Measurements from ENCODE around the gene SOCS1. TPM values are rescaled to one million over a fixed set of nuclear protein-coding genes. Genes with fewer than 3 reads are reported as not detected.
A peak's percentile ranks its signal among the peaks of the same experiment; 100 is the strongest.

The SOCS1 gene
- total and polyA plus RNA-seq, 3 donors from 2014 or later = 3.6 to 16.8 (median 10.7) TPM

GRCh38 chr16:11260596-11260966 lies 4.6 kb upstream of the SOCS1 start:
- Histone ChIP-seq H3K27ac (peak overlapping the region in 1 of 2 donors; percentile 39), H3K27me3 (no peaks in the 10 kb centered on the region), H3K9me3 (no peaks in the 10 kb centered on the region), H3K36me3 (ENCODE audit: low read depth, missing control alignments) (no peaks in the 10 kb centered on the region), H3K4me1 (peaks cover 16% of the 10 kb centered on the region), H3K4me3 (no peak overlapping the region)
- TF ChIP-seq CTCF (IDR thresholded peaks at IDR 0.05) = no peak
- no peak for TF ChIP-seq POLR2A (IDR thresholded peaks at IDR 0.05)
- WGBS, 2 donors = 64 to 71% methylated on average over 3 of the region's 3 CpGs
- DNase-seq = no peak
- intact Hi-C loops (cut with DNase I; ENCODE audit: low total_unique reads) = no loop called here

DNA sequence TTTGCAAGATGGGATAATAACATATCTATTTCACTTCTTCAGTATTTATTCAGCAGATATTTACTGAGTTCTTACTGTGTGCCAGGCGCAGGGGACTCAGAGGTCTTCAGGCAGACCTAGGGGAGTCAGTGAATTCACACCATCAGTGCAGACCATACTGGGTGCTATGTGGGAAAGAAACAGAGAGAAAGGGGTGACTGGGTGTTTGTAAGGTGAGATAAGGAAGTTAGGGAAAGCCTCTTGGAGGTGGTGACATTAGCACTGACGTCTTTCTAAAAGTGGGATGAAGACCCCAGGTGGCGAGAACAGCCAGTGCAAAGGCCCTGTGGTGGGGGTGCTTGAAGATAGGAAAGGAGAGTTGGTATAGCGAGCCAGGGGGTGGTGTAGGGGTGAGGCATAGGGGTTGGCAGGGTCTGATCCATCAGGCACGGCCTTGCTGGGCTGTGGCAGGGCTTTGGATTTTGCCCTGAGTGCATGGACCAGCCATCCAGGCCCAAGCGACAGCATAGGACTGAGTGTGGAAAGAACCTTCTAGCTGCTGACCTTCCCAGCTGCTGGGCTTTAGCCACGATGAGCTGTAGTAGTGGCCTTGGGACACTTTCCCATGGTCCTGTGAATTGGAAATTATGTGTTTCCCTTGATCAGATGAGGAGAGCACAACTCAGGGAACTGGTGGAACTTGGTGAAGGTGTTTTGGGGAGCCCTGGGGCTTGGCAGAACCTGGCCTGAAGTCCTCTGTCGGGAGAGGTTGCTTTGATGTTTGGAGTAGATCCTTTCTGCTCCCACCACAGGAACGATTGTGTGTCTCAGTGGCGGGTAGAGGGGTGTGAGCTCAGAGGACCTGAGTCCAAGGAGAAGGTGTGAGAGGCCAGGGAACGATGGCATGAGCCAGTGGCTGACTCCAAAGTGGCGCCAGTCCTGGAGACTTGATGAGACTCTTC lies 3.9 kb upstream of the SOCS1 start:
- Histone ChIP-seq H3K4me3 (no peak overlapping the region), H3K27me3 (no peaks in the 10 kb centered on the region), H3K36me3 (ENCODE audit: low read depth, missing control alignments) (no peaks in the 10 kb centered on the region), H3K27ac (peak overlapping the region; percentile 39 to 56), H3K9me3 (no peaks in the 10 kb centered on the region), H3K4me1 (peaks cover 16% of the 10 kb centered on the region)
- TF ChIP-seq CTCF (IDR thresholded peaks at IDR 0.05) (no peak), POLR2A (IDR thresholded peaks at IDR 0.05) (no peak)
- 77 to 80% methylated on average over 12 of the region's 12 CpGs for WGBS, 2 donors
- peak; percentile 60 for DNase-seq
- intact Hi-C loops (cut with DNase I; ENCODE audit: low total_unique reads) = loop anchor here (5.0 kb wide), 1 partner anchor 288 kb away; no protein-coding TSS in a partner anchor

- TF ChIP-seq CTCF (IDR thresholded peaks at IDR 0.05) (no peak), POLR2A (IDR thresholded peaks at IDR 0.05) (no peak)
- peak; percentile 77 for DNase-seq
- WGBS, 2 donors = 39 to 42% methylated on average over 14 to 15 of the region's 15 CpGs
Observed at GRCh38 chr16:11258553-11259492, 2.8 kb upstream of the SOCS1 start.

GRCh38 chr16:11257131-11257938 lies 1.3 kb upstream of the SOCS1 start:
- H3K4me3 ChIP-seq = peak overlapping the region; percentile 70 to 77

More at GRCh38 chr16:11258553-11259492, 2.8 kb upstream of the SOCS1 start:
- Histone ChIP-seq H3K27me3 (no peaks in the 10 kb centered on the region), H3K27ac (peak overlapping the region; percentile 28 to 56), H3K36me3 (ENCODE audit: low read depth, missing control alignments) (no peaks in the 10 kb centered on the region), H3K4me1 (peaks cover 18% of the 10 kb centered on the region), H3K4me3 (no peak overlapping the region), H3K9me3 (no peaks in the 10 kb centered on the region)
- intact Hi-C loops (cut with DNase I; ENCODE audit: low total_unique reads) = loop anchor here (5.0 kb wide), 1 partner anchor 287 kb away; no protein-coding TSS in a partner anchor

More at GRCh38 chr16:11257131-11257938, 1.3 kb upstream of the SOCS1 start:
- 18 to 25% methylated on average over 16 to 21 of the region's 21 CpGs for WGBS, 2 donors
- Histone ChIP-seq H3K27me3 (no peaks in the 10 kb centered on the region), H3K27ac (peak overlapping the region in 1 of 2 donors; percentile 97), H3K36me3 (ENCODE audit: low read depth, missing control alignments) (no peaks in the 10 kb centered on the region), H3K4me1 (peaks cover 18% of the 10 kb centered on the region), H3K9me3 (no peaks in the 10 kb centered on the region)
- intact Hi-C loops (cut with DNase I; ENCODE audit: low total_unique reads) = loop anchor here (5.0 kb wide), 1 partner anchor 285 kb away; no protein-coding TSS in a partner anchor
- peak; percentile 85 for DNase-seq
- peak; percentile 58 to 65 (median 62) for TF ChIP-seq CTCF (IDR thresholded peaks at IDR 0.05)
- no peak for TF ChIP-seq POLR2A (IDR thresholded peaks at IDR 0.05)
